ENCODE results near the gene NKIRAS1.
"Not testable (repeated sequence)": the region's sequence is repeated elsewhere in the genome, so short reads cannot be mapped to it uniquely, and the experiment has no call there.

NKIRAS1 gene

GRCh38 chr3:23938688-23939087, 21.9 kb upstream of the NKIRAS1 start:
- DNase-seq: no peak

DNA sequence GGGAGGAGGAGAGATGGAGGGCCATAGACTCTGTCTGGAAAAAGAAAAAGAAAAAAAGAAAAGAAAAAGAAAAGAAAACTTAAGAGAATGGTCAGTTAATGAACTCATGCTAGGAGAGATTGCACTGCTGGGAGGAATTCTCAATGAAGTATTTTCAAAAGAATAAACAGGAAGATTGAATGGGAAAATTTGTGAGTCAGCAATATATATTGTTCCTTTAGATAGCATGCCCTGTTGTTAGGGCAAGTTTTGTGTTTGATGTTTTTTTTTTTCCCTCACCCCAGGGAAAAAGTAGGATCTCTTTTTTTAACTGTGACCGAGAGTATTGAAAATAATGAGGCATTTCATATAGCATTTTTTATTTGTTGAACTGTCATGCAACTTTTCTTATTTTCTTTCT, 20.5 kb upstream of the NKIRAS1 start:
- DNase-seq: no peak

DNA sequence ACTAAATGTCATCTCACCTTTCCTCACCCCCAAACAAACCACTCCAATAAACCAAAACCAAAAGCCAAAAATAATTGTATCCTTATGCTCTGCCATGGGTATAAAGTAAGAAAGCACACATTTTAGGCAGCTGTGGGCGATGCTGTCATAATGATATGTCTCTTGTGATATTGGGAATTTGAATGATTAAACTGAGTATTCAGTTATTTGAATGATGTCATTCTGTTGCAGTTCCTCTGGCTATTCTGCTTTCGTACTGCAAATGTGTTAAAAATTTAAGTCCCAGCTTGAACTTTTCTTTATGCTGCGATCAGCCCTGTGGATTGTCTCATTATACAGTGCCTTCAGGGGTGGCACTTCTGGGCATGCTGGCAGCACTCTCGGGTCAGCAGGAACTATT, 17.5 kb upstream of the NKIRAS1 start:
- no peak for DNase-seq

- no peak for DNase-seq
These were observed 15.8 kb upstream of the NKIRAS1 start for GRCh38 chr3:23932571-23932970.

DNA sequence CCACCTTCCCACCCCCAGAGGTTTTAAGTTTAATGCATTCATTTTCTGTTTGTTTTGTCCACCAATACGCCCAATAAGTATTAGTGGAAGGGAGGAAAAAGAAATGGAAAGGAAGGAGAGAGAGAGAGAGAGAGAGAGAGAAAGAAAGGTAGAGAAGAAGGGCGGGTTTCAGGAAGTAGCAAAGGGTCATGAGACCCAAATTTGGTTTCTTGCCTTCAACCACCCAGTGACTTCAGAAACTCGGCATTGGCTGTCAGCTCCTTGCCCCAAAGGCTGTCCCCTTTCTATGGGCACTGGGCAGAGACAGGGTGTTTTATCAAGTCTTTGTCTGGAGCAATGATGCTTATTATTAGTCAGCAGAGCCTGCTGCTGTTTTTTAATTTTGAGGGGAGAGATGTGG, 14.8 kb upstream of the NKIRAS1 start:
- no peak for DNase-seq

DNA sequence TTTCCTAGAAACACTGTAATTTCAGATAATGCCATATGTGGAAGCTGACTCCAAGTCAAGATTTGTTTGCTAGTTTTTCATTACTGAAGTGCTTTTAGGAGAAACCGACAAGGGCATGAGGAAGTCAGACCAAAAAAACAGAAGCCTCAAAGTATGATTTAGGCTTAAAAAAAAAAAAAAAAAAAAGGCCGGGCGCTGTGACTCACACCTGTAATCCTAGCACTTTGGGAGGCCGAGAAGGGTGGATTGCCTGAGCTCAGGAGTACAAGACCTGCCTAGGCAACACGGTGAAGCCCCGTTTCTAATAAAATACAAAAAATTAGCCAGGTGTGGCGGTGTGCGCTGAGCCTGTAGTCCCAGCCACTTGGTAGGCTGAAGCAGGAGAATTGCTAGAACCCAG, 11.7 kb upstream of the NKIRAS1 start:
- no peak for DNase-seq

- DNase-seq: no peak
These were observed 9.9 kb upstream of the NKIRAS1 start for GRCh38 chr3:23926736-23927135.

GRCh38 chr3:23926246-23926645, 9.5 kb upstream of the NKIRAS1 start:
- DNase-seq: no peak

DNA sequence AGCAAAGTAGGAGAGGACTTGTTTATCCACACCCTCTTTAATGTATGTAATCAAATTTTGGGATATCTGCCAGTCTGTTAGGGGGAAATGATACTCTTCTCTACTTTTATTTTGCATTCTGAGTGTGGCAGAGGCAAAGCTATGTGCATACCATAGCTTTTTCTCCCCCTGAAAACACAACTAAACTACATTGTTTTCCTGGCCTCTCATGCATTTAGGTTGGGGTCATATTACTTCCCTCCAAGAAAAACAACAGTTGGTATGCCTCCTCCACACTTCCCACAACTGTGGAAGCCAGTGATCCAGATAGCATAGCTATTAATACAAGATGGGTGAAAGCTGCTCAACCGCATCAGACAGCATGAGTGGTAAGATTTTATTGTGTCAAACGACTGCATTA, 7.0 kb upstream of the NKIRAS1 start:
- no peak for DNase-seq

GRCh38 chr3:23921052-23921511, 4.3 kb upstream of the NKIRAS1 start:
- no peak for DNase-seq

- no peak for DNase-seq
These were observed 3.4 kb upstream of the NKIRAS1 start for GRCh38 chr3:23920151-23920655.

GRCh38 chr3:23919628-23920027, 2.8 kb upstream of the NKIRAS1 start:
- DNase-seq: no peak

- DNase-seq: not testable (repeated sequence)
These were observed 1.5 kb upstream of the NKIRAS1 start for GRCh38 chr3:23918331-23918730.

DNA sequence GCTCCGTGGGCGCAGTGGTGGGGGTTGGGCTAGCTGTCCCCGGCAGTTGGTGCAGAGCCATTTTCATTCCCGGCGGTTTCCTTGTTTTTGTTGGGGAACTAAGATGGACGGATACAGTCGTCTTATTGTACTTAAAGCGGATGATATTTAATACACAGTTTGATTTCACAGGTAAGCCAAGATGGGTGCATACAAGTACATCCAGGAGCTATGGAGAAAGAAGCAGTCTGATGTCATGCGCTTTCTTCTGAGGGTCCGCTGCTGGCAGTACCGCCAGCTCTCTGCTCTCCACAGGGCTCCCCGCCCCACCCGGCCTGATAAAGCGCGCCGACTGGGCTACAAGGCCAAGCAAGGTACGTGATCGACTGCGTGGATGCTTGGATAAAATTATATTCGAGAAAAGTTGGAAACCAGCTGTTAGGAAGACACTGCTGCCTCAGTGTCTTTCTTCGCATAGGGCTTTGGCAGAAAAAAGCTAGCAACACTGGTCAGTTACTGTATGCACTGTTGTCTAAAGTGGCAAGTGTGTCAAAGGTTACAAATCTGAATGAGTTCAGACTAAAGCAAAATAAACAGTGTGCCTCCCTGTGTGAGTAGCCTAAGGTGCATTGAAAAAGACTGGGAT, 1.0 kb upstream of the NKIRAS1 start:
- not testable (repeated sequence) for DNase-seq

GRCh38 chr3:23916152-23916885, 471 bp downstream of the NKIRAS1 start:
- no peak for DNase-seq

- DNase-seq: no peak
These were observed 1.2 kb downstream of the NKIRAS1 start for GRCh38 chr3:23915537-23916108.

DNA sequence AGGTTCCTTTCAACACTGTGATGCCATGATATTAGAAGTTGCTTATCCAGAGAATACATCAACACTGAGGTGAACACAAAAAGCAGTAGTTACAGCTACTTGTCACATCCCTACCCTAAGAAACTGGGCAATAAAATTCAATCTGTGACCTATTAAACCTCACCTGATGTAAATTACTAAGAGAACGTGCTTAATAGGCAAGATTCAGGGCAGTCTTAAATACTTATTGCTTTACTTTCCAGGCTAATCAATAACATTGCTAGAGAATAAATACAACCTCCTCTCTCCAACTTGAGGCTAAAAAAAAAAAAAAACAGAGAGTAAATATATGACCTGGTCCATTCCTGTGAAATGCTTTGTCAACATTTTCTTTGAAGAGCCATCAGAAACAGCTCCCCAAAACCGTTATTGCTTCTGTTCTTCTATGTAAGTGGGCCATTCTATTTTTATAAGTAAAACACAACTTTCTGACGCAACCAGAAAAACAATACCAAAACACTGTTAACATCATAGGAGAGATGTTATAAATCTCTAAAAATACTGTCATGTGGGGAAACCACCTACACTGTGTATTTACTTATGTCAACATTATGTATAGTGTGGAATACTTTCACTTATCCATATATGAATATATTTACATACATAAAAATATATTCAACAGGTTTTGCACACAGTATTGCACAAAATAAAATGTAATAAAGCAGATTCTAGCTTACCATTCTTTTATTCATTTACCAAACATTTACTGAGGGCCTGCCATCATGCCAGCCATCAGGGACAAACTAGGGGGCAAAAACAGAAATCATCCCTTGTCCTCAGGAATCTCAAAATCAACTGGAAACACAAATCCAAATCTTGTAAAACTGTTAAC, 2.7 kb downstream of the NKIRAS1 start:
- no peak for DNase-seq

DNA sequence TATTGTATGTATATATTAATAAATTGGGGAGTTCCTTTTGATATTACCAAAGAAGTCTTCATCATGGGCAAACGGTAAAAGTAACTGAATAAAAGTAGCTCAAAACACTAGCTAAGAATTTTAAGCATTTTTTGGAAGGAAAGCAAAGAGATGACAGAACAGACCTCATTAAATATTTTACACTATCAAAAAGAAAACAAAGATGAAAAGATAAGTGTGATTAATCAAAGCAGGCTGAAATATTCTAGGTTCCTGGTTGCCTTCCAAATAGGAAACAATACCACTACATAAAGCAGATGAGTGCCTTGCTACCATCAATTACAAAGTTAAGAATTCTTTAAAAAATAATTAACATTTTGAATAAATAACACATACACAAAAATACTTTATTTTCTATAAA, 3.6 kb downstream of the NKIRAS1 start:
- no peak for DNase-seq

GRCh38 chr3:23912335-23912734, 4.5 kb downstream of the NKIRAS1 start:
- not testable (repeated sequence) for DNase-seq

- DNase-seq: no peak
These were observed 5.4 kb downstream of the NKIRAS1 start for GRCh38 chr3:23911397-23911796.

DNA sequence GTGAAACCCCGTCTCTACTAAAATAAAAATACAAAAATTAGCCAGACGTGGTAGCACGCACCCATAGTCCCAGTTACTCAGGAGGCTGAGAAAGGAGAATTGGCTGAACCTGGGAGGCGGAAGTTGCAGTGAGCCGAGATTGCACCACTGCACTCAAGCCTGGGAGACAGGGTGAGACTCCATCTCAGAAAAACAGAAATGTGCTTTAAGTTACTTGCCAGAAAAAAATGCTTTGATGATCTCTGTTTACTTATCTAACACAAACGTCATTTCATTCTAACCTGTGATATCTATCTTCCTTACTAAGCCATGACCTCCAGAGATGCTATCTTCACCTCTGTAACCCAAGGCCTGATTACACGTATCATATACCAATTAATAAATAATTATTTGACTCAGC, 7.4 kb downstream of the NKIRAS1 start:
- no peak for DNase-seq

DNA sequence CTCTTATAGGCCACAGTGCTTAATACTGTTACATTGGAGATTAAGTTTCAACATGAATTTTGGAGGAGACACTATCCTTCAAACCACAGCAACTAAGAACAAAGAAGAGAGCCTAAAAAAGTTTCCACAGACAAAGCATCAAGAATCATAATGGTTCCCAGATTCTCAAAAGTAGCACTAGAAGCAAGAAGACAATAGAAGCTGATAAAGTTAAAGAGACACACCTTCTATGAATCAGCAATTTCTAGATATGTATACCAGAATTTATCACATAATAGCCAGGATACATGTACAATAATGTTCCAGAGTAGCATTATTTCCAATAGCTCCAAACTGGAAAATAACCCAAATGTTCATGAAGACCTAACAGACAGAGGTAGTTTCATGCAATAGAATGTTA, 12.2 kb downstream of the NKIRAS1 start:
- no peak for DNase-seq

DNA sequence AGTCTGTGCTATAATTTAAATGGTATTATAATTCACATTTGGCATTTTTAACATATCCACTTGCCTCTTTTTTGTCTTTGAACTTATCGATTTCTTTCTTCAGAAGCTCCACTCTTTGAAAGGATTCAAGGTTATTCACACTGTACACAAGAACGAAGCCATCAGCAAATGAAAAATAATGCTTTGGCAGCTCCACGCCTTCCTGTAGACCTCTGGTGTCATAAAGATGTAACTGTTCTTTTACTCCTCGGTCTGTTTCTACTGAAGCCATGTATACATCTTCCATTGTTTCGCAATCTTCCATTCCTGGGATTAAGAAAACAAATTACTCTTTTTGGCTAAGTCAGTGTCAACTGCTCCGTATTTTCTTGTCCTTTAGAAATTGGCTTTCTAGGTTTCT, 16.0 kb downstream of the NKIRAS1 start:
- no peak for DNase-seq
